Uterus (tissue), 4 donors: ENCODE data around the gene FAF1. TPM values are rescaled to one million over a fixed set of nuclear protein-coding genes. Genes with fewer than 3 reads are reported as not detected.
A peak's percentile ranks its signal among the peaks of the same experiment; 100 is the strongest.
"Not testable (repeated sequence)": the region's sequence is repeated elsewhere in the genome, so short reads cannot be mapped to it uniquely, and the experiment has no call there.

Experiments
- DNase-seq, 2 donors: peaks; one replicate each; pipeline ENCODE4 v3.0.0-alpha.2; 2019 to 2020
- H3K27ac ChIP-seq, 2 donors: fragments of 200-600 bp; sonication (generic); 1 replicate in 1 of 2; 2 replicates in 1 of 2; pipeline ENCODE4 v1.5.1; 2016 to 2018
- H3K27me3 ChIP-seq, 2 donors: fragments of 200-600 bp; sonication (generic); one replicate each; pipeline ENCODE4 v1.5.1; 2018 to 2019; ENCODE audit warnings: control low read depth in 1 of 2
- H3K36me3 ChIP-seq, 2 donors: fragments of 200-600 bp; sonication (generic); one replicate each; pipeline ENCODE4 v1.5.1; 2019; ENCODE audit warnings: control low read depth in 1 of 2
- H3K4me1 ChIP-seq, 2 donors: fragments of 200-600 bp; sonication (generic); one replicate each; pipeline ENCODE4 v1.5.1; 2018 to 2019; ENCODE audit warnings: control low read depth in 1 of 2
- H3K4me3 ChIP-seq, 2 donors: fragments of 200-600 bp; sonication (generic); 1 replicate in 1 of 2; 2 replicates in 1 of 2; pipeline ENCODE4 v1.5.1; 2018 to 2019; ENCODE audit warnings: mild to moderate bottlenecking in 1 of 2
- H3K9me3 ChIP-seq, 2 donors: fragments of 200-600 bp; sonication (generic); one replicate each; pipeline ENCODE4 v1.5.1; 2019; ENCODE audit warnings: control low read depth in 1 of 2
- POLR2A ChIP-seq, 2 donors: fragments of 450-650 bp; IDR thresholded peaks; one replicate each; pipeline ENCODE4 v1.6.1; 2016; ENCODE audit warnings: antibody characterized with exemption in 2 of 2, mild to moderate bottlenecking in 1 of 2, moderate library complexity in 1 of 2
- intact Hi-C: fragments of 100-400 bp; cut with DNase I; formaldehyde crosslinking; loops from one replicate; pipeline ENCODE4 v1.15.1; 2023; ENCODE audit warnings: low total_unique reads
- total RNA-seq, 4 donors: library from RNA; depleted of rRNA in 3 of 4; stranded (reverse); fragments of >200 nt in 3 of 4; gene quantifications; one replicate each; pipeline versions ENCODE4 v1.1.0 to v1.2.4, GENCODE V29; 2014 to 2023
- TF ChIP-seq, protein P1 (sequence below), 4 experiments: fragments of 200-600 bp in 2 of 4; fragments of 450-650 bp in 2 of 4; sonication (generic) in 2 of 4; IDR thresholded peaks; one replicate each; pipeline ENCODE4 v1.5.1; 2016 to 2019; ENCODE audit warnings: antibody characterized with exemption in 4 of 4, mild to moderate bottlenecking in 2 of 4, moderate library complexity in 1 of 4
- donor health status: DM: yes; HTN: yes; CAD: no.

Gene FAF1
- total RNA-seq, result 10 to 100 TPM; 34.1 to 77.2 (median 64.1) TPM

DNA sequence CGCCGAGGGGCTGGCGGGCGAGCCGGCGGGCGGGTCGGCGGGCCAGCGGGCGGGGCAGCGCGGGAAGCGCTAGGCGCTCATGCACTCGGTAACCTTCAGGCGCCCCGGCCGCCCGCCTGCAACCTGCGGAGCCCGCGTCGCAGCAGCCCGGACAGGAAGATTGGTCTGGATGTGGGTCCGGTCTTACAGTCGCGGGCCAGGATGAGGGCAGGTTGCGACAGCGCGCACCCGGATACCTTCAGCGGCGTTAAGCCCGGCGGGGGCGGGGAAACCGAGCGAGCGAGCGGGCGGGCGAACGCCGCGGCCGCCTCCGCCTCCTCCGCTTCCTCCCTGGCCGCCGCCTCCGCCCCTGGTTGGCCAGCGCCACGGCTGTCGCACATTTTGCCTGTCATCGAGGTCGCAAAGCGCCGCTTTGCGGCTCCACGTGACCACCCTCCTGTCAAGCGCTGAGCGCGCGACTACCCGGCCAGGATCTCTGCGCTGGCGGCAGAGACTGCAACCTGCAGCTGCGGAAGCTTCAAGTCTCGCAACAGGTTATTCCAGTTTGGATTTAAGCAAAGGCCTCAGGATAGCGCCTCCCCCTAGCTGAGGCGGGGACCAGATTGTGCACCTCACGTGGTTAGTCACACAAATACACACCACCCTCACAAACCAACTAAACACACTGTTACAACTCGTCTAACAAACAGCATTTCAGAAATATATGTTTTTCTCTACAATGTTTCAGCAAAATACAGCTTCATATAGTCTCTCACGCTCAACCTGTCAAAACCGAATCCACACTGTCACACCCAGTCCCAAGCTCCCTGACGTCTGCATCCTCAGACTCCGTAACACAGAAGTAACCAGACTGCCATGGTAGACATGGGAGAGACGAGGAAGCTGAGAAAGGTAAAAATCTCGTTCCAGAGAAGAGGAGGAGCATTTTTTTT is at the start of gene FAF1:
TSS of gene FAF1 (minus strand) at position 355 of the 932 bp plus-strand sequence. CDS start 456 bp downstream, outside the sequence.
- intact Hi-C loops, result no loop called here
- peak; percentile 94 to 97 for DNase-seq
- no peaks in the 10 kb centered on the region for H3K27me3 ChIP-seq
- TF ChIP-seq, protein P1, sequence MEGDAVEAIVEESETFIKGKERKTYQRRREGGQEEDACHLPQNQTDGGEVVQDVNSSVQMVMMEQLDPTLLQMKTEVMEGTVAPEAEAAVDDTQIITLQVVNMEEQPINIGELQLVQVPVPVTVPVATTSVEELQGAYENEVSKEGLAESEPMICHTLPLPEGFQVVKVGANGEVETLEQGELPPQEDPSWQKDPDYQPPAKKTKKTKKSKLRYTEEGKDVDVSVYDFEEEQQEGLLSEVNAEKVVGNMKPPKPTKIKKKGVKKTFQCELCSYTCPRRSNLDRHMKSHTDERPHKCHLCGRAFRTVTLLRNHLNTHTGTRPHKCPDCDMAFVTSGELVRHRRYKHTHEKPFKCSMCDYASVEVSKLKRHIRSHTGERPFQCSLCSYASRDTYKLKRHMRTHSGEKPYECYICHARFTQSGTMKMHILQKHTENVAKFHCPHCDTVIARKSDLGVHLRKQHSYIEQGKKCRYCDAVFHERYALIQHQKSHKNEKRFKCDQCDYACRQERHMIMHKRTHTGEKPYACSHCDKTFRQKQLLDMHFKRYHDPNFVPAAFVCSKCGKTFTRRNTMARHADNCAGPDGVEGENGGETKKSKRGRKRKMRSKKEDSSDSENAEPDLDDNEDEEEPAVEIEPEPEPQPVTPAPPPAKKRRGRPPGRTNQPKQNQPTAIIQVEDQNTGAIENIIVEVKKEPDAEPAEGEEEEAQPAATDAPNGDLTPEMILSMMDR (IDR thresholded peaks at IDR 0.05), result peak in 3 of 4 experiments; percentile 17 to 59 (median 42)
- TF ChIP-seq POLR2A (IDR thresholded peaks at IDR 0.05), result peak; percentile 64 to 84
- H3K27ac ChIP-seq, result peak within 1 kb of the TSS; percentile 83 to 87
- no peaks in the 10 kb centered on the region for H3K9me3 ChIP-seq
- no peaks in the 10 kb centered on the region for H3K4me1 ChIP-seq
- no peaks in the 10 kb centered on the region for H3K36me3 ChIP-seq
- H3K4me3 ChIP-seq, result peak within 1 kb of the TSS; percentile 59 to 85

DNA sequence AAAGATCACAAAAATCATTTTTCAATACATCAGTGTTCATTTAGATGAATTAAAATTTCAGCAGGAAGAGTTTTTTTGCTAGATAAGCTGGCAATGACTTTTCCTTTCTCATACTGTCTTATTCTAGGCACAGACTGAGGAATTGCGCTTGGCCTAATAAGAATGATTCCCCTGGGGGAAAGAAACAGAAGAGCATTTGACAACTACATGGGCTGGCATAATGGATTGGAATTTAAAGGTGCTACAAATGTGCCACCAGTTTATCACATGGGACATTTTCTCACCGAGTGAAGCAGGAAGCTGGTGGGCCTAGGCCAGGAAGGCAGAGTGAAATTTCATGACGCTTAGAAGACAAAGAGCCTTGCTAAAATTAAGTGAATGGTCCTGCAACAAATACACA is 49.3 kb upstream of the FAF1 start:
- intact Hi-C loops, result no loop called here
- DNase-seq, result no peak
- Histone ChIP-seq H3K27ac (no peak overlapping the region), H3K4me1 (no peaks in the 10 kb centered on the region), H3K36me3 (no peaks in the 10 kb centered on the region), H3K9me3 (no peaks in the 10 kb centered on the region), H3K4me3 (no peak overlapping the region), H3K27me3 (no peaks in the 10 kb centered on the region)
- TF ChIP-seq POLR2A (IDR thresholded peaks at IDR 0.05), result no peak
- TF ChIP-seq, protein P1 (IDR thresholded peaks at IDR 0.05), result no peak

DNA sequence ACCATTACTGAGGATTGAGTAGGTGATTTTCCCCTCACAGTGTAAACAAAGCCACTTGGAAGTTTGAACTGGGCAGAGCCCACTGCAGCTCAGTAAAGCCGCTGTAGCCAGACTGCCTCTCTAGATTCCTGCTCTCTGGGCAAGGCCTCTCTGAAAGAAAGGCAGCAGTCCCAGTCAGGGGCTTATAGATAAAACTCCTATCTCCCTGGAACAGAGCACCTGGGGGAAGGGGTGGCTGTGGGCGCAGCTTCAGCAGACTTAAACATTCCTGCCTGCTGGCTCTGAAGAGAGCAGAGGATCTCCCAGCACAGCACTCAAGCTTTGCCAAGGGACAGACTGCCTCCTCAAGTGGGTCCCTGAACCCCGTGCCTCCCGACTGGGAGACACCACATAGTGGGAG is 45.5 kb upstream of the FAF1 start:
- H3K9me3 ChIP-seq, intact Hi-C loops, H3K4me3 ChIP-seq, H3K36me3 ChIP-seq, H3K4me1 ChIP-seq, DNase-seq, H3K27ac ChIP-seq, H3K27me3 ChIP-seq: not testable (repeated sequence)

DNA sequence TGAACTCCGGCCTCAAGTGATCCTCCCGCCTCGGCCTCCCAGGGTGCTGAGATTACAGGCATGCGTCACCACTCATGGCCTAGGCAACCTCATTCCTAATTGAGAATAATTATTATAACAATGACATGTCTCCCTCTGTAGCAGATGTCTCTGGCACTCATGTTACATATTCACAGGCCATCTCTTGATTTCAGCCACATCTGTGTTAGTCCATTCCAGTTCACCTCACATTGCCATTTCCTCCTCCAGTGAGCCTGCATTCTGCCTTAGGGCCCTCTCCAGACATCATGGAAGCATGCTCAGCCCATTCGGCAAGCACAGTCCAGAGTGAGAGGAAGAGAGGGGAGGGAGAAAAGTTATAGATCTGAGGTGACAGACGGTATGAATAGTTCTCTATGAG is 42.4 kb upstream of the FAF1 start:
- Histone ChIP-seq H3K4me3 (no peak overlapping the region), H3K36me3 (no peaks in the 10 kb centered on the region), H3K27me3 (no peaks in the 10 kb centered on the region), H3K4me1 (no peaks in the 10 kb centered on the region), H3K9me3 (no peaks in the 10 kb centered on the region), H3K27ac (no peak overlapping the region)
- DNase-seq, result no peak
- intact Hi-C loops, result no loop called here
- TF ChIP-seq, protein P1 (IDR thresholded peaks at IDR 0.05), result no peak
- no peak for TF ChIP-seq POLR2A (IDR thresholded peaks at IDR 0.05)

DNA sequence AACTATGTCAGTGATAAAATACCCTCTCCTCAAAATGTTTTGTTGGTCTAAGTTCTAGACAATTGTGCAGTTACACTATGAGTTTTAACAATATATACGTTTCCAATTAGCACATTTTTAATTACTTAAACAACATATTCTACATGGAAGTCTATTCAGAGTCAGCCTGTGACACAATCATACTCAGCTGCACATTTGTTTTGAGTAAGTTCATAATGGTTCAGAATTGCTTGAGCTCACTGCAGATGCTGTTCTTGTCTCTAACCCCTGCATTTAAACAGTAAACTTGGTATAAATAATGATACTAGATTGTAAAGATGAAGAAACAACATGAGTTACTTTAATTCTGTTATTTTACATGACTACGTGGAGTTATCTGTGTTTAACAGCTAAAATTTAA is 40.6 kb upstream of the FAF1 start:
- TF ChIP-seq, protein P1 (IDR thresholded peaks at IDR 0.05), result no peak
- TF ChIP-seq POLR2A (IDR thresholded peaks at IDR 0.05), result no peak
- intact Hi-C loops, result no loop called here
- Histone ChIP-seq H3K9me3 (no peaks in the 10 kb centered on the region), H3K4me1 (no peaks in the 10 kb centered on the region), H3K27me3 (no peaks in the 10 kb centered on the region), H3K36me3 (no peaks in the 10 kb centered on the region), H3K27ac (no peak overlapping the region), H3K4me3 (no peak overlapping the region)
- DNase-seq, result no peak
